Neural cell (in vitro differentiated cells): ENCODE measurements around the gene KXD1. TPM values are rescaled to one million over a fixed set of nuclear protein-coding genes. Genes with fewer than 3 reads are reported as not detected.

Experiments used
- H2AFZ ChIP-seq: fragments of 200-600, 300-800 bp; sonication (generic), shearing (Covaris generic); 2 replicates; pipeline ENCODE4 v1.6.0; 2014; ENCODE audit warnings: low read depth, mild to moderate bottlenecking, antibody characterized with exemption, low read length, moderate library complexity
- H3F3A ChIP-seq: fragments of 200-600 bp; shearing (Covaris generic); 2 replicates; pipeline ENCODE4 v1.6.1; 2016; ENCODE audit warnings: mild to moderate bottlenecking, moderate library complexity, mixed read lengths, antibody characterized with exemption, low read length; ENCODE audit not compliant: insufficient read depth, poor library complexity, severe bottlenecking
- H3K27ac ChIP-seq: fragments of 200-600, 300-800 bp; sonication (generic), shearing (Covaris generic); 2 replicates; pipeline ENCODE4 v1.5.1; 2014; ENCODE audit warnings: mild to moderate bottlenecking, low read length, moderate library complexity
- H3K27me3 ChIP-seq: fragments of 300-800, 200-600 bp; sonication (generic), shearing (Covaris generic); 2 replicates; pipeline ENCODE4 v1.6.0; 2014; ENCODE audit warnings: mild to moderate bottlenecking, low read depth, low read length, moderate library complexity; ENCODE audit not compliant: insufficient read depth
- H3K36me3 ChIP-seq: fragments of 300-800, 200-600 bp; sonication (generic), shearing (Covaris generic); 2 replicates; pipeline ENCODE4 v1.5.1; 2014; ENCODE audit warnings: mild to moderate bottlenecking, antibody characterized with exemption, low read length, moderate library complexity; ENCODE audit not compliant: insufficient read depth
- H3K4me2 ChIP-seq: fragments of 300-800, 200-600 bp; sonication (generic), shearing (Covaris generic); 2 replicates; pipeline ENCODE4 v1.6.0; 2014; ENCODE audit warnings: mild to moderate bottlenecking, low read length
- H3K4me3 ChIP-seq: fragments of 300-800, 200-600 bp; sonication (generic), shearing (Covaris generic); 2 replicates; pipeline ENCODE4 v1.5.1; 2014; ENCODE audit warnings: mild to moderate bottlenecking, low read length, moderate library complexity
- H3K79me2 ChIP-seq: fragments of 200-600 bp; shearing (Covaris generic); replicated peaks from 2 replicates; pipeline ENCODE4 v1.6.0; 2014; ENCODE audit warnings: mild to moderate bottlenecking, low read length, moderate library complexity; ENCODE audit not compliant: insufficient read depth
- H3K9ac ChIP-seq: fragments of 300-800, 200-600 bp; sonication (generic), shearing (Covaris generic); 2 replicates; pipeline ENCODE4 v1.6.1; 2016; ENCODE audit warnings: mild to moderate bottlenecking, low read length, mixed read lengths
- H3K9me2 ChIP-seq: fragments of 200-600 bp; shearing (Covaris generic); 2 replicates; pipeline ENCODE4 v1.6.1; 2016; ENCODE audit warnings: mild to moderate bottlenecking, low read length, mixed read lengths; ENCODE audit not compliant: insufficient read depth
- H3K9me3 ChIP-seq: fragments of 200-600, 300-800 bp; sonication (generic), shearing (Covaris generic); 2 replicates; pipeline ENCODE4 v1.6.1; 2016; ENCODE audit warnings: mild to moderate bottlenecking, mixed run types, low read length, moderate library complexity, mixed read lengths
- H4K20me1 ChIP-seq: fragments of 200-600 bp; shearing (Covaris generic); 2 replicates; pipeline ENCODE4 v1.6.1; 2016; ENCODE audit warnings: mild to moderate bottlenecking, mixed run types; ENCODE audit not compliant: insufficient read depth
- CTCF ChIP-seq: fragments of 450-650 bp; IDR thresholded peaks from 2 replicates; pipeline ENCODE4 v1.5.1; 2014; ENCODE audit warnings: antibody characterized with exemption, mild to moderate bottlenecking, moderate library complexity; ENCODE audit not compliant: poor library complexity, severe bottlenecking
- EP300 ChIP-seq: fragments of 450-650 bp; conservative IDR thresholded peaks from 2 replicates; pipeline ENCODE4 v1.6.1; 2014; ENCODE audit warnings: antibody characterized with exemption, mild to moderate bottlenecking, moderate library complexity; ENCODE audit not compliant: poor library complexity, severe bottlenecking
- EZH2 ChIP-seq: fragments of 200-600, 300-800 bp; shearing (Covaris generic), sonication (generic); IDR thresholded peaks from 2 replicates; pipeline ENCODE4 v1.6.1; 2014; ENCODE audit warnings: antibody characterized with exemption, low read length, borderline replicate concordance, mild to moderate bottlenecking; ENCODE audit not compliant: insufficient read depth, poor library complexity, severe bottlenecking
- MXI1 ChIP-seq: fragments of 450-650 bp; conservative IDR thresholded peaks from 2 replicates; pipeline ENCODE4 v1.6.1; 2014; ENCODE audit warnings: antibody characterized with exemption, mild to moderate bottlenecking; ENCODE audit not compliant: poor library complexity, severe bottlenecking
- POLR2AphosphoS5 ChIP-seq: IDR thresholded peaks from 2 replicates; pipeline ENCODE4 v1.6.1; 2012
- RAD21 ChIP-seq: fragments of 450-650 bp; conservative IDR thresholded peaks from 2 replicates; pipeline ENCODE4 v1.6.1; 2014; ENCODE audit warnings: antibody characterized with exemption, mild to moderate bottlenecking, moderate library complexity
- REST ChIP-seq: IDR thresholded peaks from 2 replicates; pipeline ENCODE4 v1.6.1; 2012; ENCODE audit warnings: borderline replicate concordance
- SMC3 ChIP-seq: fragments of 450-650 bp; conservative IDR thresholded peaks from 2 replicates; pipeline ENCODE4 v1.6.1; 2014; ENCODE audit warnings: antibody characterized with exemption, mild to moderate bottlenecking, moderate library complexity; ENCODE audit not compliant: poor library complexity
- TAF1 ChIP-seq: IDR thresholded peaks from 2 replicates; pipeline ENCODE4 v1.6.1; 2012; ENCODE audit warnings: low read depth
- polyA plus RNA-seq: library from polyadenylated mRNA; depleted of rRNA; stranded (reverse); fragments of >200 nt; gene quantifications from 2 replicates; pipeline ENCODE4 v1.2.3, GENCODE V29; 2014

Gene KXD1
- polyA plus RNA-seq, 1 donor from 2014 or later = 55.8 TPM

GRCh38 chr19:18595475-18595874 lies 37.8 kb downstream of the KXD1 start:
- Histone ChIP-seq H3K27ac (no peak overlapping the region), H3K79me2 (no peaks in the 10 kb centered on the region), H3K4me3 (no peak overlapping the region), H3K27me3 (no peaks in the 10 kb centered on the region), H4K20me1 (no peaks in the 10 kb centered on the region), H3K9me3 (no peaks in the 10 kb centered on the region), H3K4me2 (no peak overlapping the region), H3K9me2 (no peaks in the 10 kb centered on the region), H3K9ac (no peak overlapping the region), H2AFZ (no peak overlapping the region), H3F3A (no peaks in the 10 kb centered on the region), H3K36me3 (no peaks in the 10 kb centered on the region)
- TF ChIP-seq CTCF (no peak), REST (no peak), POLR2AphosphoS5 (no peak), RAD21 (no peak), TAF1 (no peak), MXI1 (no peak), EZH2 (no peak), SMC3 (no peak), EP300 (no peak)

- Histone ChIP-seq H4K20me1 (no peaks in the 10 kb centered on the region), H3K4me2 (no peak overlapping the region), H3K27ac (no peak overlapping the region), H3K9me2 (no peaks in the 10 kb centered on the region), H3K27me3 (peaks cover 3% of the 10 kb centered on the region), H3K36me3 (no peaks in the 10 kb centered on the region), H3K4me3 (no peak overlapping the region), H3F3A (no peaks in the 10 kb centered on the region), H3K9me3 (no peaks in the 10 kb centered on the region), H3K9ac (no peak overlapping the region), H3K79me2 (no peaks in the 10 kb centered on the region), H2AFZ (no peak overlapping the region)
- TF ChIP-seq RAD21 (no peak), SMC3 (no peak), CTCF (no peak), MXI1 (no peak), EP300 (no peak), POLR2AphosphoS5 (no peak), TAF1 (no peak), REST (no peak), EZH2 (no peak)
These were observed 39.1 kb downstream of the KXD1 start for GRCh38 chr19:18596752-18597157.
